GM23338 (cell line): Measurements from ENCODE around the gene HPS4. TPM values are rescaled to one million over a fixed set of nuclear protein-coding genes. Genes with fewer than 3 reads are reported as not detected.
A peak's percentile ranks its signal among the peaks of the same experiment; 100 is the strongest.

ENCODE experiments used
- ATAC-seq: fragments of 200-7000 bp; cut with Tn5 transposase; 3 replicates; pipeline ENCODE4 v1.9.1; 2020
- DNase-seq: peaks from one replicate; pipeline ENCODE4 v3.0.0-alpha.2; 2015; ENCODE audit warnings: low spot score
- H2AFZ ChIP-seq: fragments of 200-600 bp; sonication (generic); 2 replicates; pipeline ENCODE4 v1.8.0; 2016; ENCODE audit warnings: antibody characterized with exemption, mild to moderate bottlenecking, moderate library complexity
- H3F3A ChIP-seq: fragments of 200-600 bp; sonication (generic); replicated peaks from 2 replicates; pipeline ENCODE4 v1.8.0; 2017; ENCODE audit warnings: antibody characterized with exemption, mixed run types, low read depth
- H3K27ac ChIP-seq: fragments of 200-600 bp; sonication (generic); 2 replicates; pipeline ENCODE4 v1.6.1; 2016; ENCODE audit warnings: low read depth
- H3K27me3 ChIP-seq: fragments of 200-600 bp; sonication (generic); 2 replicates; pipeline ENCODE4 v1.8.0; 2016; ENCODE audit warnings: mild to moderate bottlenecking, mixed run types, moderate library complexity; ENCODE audit not compliant: insufficient read depth
- H3K36me3 ChIP-seq: fragments of 200-600 bp; sonication (generic); 2 replicates; pipeline ENCODE4 v1.8.0; 2016; ENCODE audit warnings: mild to moderate bottlenecking; ENCODE audit not compliant: insufficient read depth
- H3K4me1 ChIP-seq: fragments of 200-600 bp; sonication (generic); 2 replicates; pipeline ENCODE4 v1.8.0; 2016; ENCODE audit warnings: mild to moderate bottlenecking, moderate library complexity; ENCODE audit not compliant: insufficient read depth
- H3K4me2 ChIP-seq: fragments of 200-600 bp; sonication (generic); 2 replicates; pipeline ENCODE4 v1.7.1; 2017; ENCODE audit warnings: mixed run types
- H3K4me3 ChIP-seq: fragments of 200-600 bp; sonication (generic); 2 replicates; pipeline ENCODE4 v1.6.1; 2016; ENCODE audit warnings: mixed run types
- H3K79me2 ChIP-seq: fragments of 200-600 bp; sonication (generic); replicated peaks from 2 replicates; pipeline ENCODE4 v1.8.0; 2017; ENCODE audit warnings: mild to moderate bottlenecking; ENCODE audit not compliant: insufficient read depth
- H3K9me2 ChIP-seq: fragments of 200-600 bp; sonication (generic); 2 replicates; pipeline ENCODE4 v1.8.0; 2017; ENCODE audit not compliant: insufficient read depth
- H4K20me1 ChIP-seq: fragments of 200-600 bp; sonication (generic); replicated peaks from 2 replicates; pipeline ENCODE4 v1.8.0; 2017; ENCODE audit warnings: mild to moderate bottlenecking; ENCODE audit not compliant: insufficient read depth
- H3K27ac Mint-ChIP-seq: 2 replicates; pipeline ENCODE4 v1.8.0; 2020; ENCODE audit warnings: inconsistent platforms, mild to moderate bottlenecking, moderate library complexity, mixed read lengths
- H3K27me3 Mint-ChIP-seq: 3 replicates; pipeline ENCODE4 v1.8.0; 2022; ENCODE audit warnings: low read depth, mild to moderate bottlenecking, moderate library complexity, mixed read lengths, inconsistent platforms; ENCODE audit not compliant: insufficient read depth, poor library complexity
- H3K36me3 Mint-ChIP-seq: 3 replicates; pipeline ENCODE4 v1.8.0; 2021; ENCODE audit warnings: low read depth, mild to moderate bottlenecking, inconsistent platforms, moderate library complexity, mixed read lengths
- H3K4me1 Mint-ChIP-seq: 3 replicates; pipeline ENCODE4 v1.8.0; 2020; ENCODE audit warnings: mild to moderate bottlenecking, inconsistent platforms, mixed read lengths
- H3K4me3 Mint-ChIP-seq: 3 replicates; pipeline ENCODE4 v1.8.0; 2021; ENCODE audit warnings: moderate library complexity, mild to moderate bottlenecking, inconsistent platforms, mixed read lengths
- H3K9me3 Mint-ChIP-seq: 3 replicates; pipeline ENCODE4 v1.8.0; 2020; ENCODE audit warnings: moderate library complexity, mild to moderate bottlenecking, inconsistent platforms, mixed read lengths
- CREB1 ChIP-seq: fragments of 250-450 bp; sonication (Bioruptor Pico); IDR thresholded peaks from 2 replicates; pipeline ENCODE4 v1.5.0; 2020; ENCODE audit warnings: low read depth, mild to moderate bottlenecking, moderate library complexity
- CTCF ChIP-seq, 2 experiments: fragments of 200-600 bp in 1 of 2; sonication (generic) in 1 of 2; conservative IDR thresholded peaks; 2 replicates each; pipeline versions ENCODE4 v1.5.1 to v1.6.1; 2016 to 2017; ENCODE audit warnings: antibody characterized with exemption in 2 of 2, low read depth in 2 of 2, mild to moderate bottlenecking in 2 of 2, moderate library complexity in 1 of 2
- ETS1 ChIP-seq: IDR thresholded peaks from 2 replicates; pipeline ENCODE4 v1.6.1; 2016; ENCODE audit warnings: antibody characterized with exemption
- EZH2 ChIP-seq: fragments of 200-600 bp; sonication (generic); IDR thresholded peaks from one replicate; pipeline ENCODE4 v1.8.0; 2017; ENCODE audit warnings: antibody characterized with exemption, mild to moderate bottlenecking, low read depth; ENCODE audit not compliant: unreplicated experiment
- EZH2phosphoT487 ChIP-seq: fragments of 200-600 bp; sonication (generic); IDR thresholded peaks from one replicate; pipeline ENCODE4 v1.8.1; 2018; ENCODE audit warnings: antibody characterized with exemption; ENCODE audit not compliant: unreplicated experiment
- JUNB ChIP-seq: IDR thresholded peaks from one replicate; pipeline ENCODE4 v1.6.1; 2016; ENCODE audit warnings: antibody characterized with exemption; ENCODE audit not compliant: unreplicated experiment
- NANOG ChIP-seq: IDR thresholded peaks from 2 replicates; pipeline ENCODE4 v1.6.1; 2016; ENCODE audit warnings: antibody characterized with exemption, borderline replicate concordance
- REST ChIP-seq: IDR thresholded peaks from one replicate; pipeline ENCODE4 v1.6.1; 2018; ENCODE audit warnings: antibody characterized with exemption; ENCODE audit not compliant: unreplicated experiment
- STAT1 ChIP-seq: IDR thresholded peaks from one replicate; pipeline ENCODE4 v1.6.1; 2016; ENCODE audit warnings: antibody characterized with exemption; ENCODE audit not compliant: unreplicated experiment
- ZNF114 ChIP-seq: fragments of 250-450 bp; sonication (Bioruptor Pico); IDR thresholded peaks from 2 replicates; pipeline ENCODE4 v1.5.0; 2020; ENCODE audit warnings: mild to moderate bottlenecking, moderate library complexity
- ZNF331 ChIP-seq: fragments of 250-450 bp; sonication (Bioruptor Pico); IDR thresholded peaks from 2 replicates; pipeline ENCODE4 v1.5.0; 2020; ENCODE audit warnings: low read depth, mild to moderate bottlenecking, moderate library complexity
- polyA plus RNA-seq: library from polyadenylated mRNA; unstranded; fragments of >200 nt; fragmentation: Nextera tagmentation; extraction: Ambion mirVana; gene quantifications from 2 replicates; pipeline ENCODE4 v1.2.1, GENCODE V29; 2016
- total RNA-seq: library from RNA; depleted of rRNA; stranded (reverse); fragments of >200 nt; shearing (Covaris generic); gene quantifications from 2 replicates; pipeline ENCODE4 v1.2.3, GENCODE V29; 2014

The HPS4 gene
- total and polyA plus RNA-seq, 2 experiments from 2014 or later: 20.3 to 49.4 TPM

- Mint-ChIP-seq H3K4me3 (no peak overlapping the region), H3K9me3 (no peaks in the 10 kb centered on the region), H3K27ac (peak overlapping the region; percentile 40; the same call in 1 of the 2 replicates), H3K4me1 (peaks cover 6% of the 10 kb centered on the region; the same call in 2 of the 3 replicates), H3K36me3 (peaks cover 38% of the 10 kb centered on the region), H3K27me3 (peaks cover 1% of the 10 kb centered on the region)
- TF ChIP-seq NANOG: no peak
- Histone ChIP-seq H3K9me2 (no peaks in the 10 kb centered on the region), H3K36me3 (peaks cover 4% of the 10 kb centered on the region; the same call in 1 of the 2 replicates), H3F3A (peaks cover 11% of the 10 kb centered on the region; the same call in 1 of the 2 replicates), H3K27ac (no peak overlapping the region), H4K20me1 (no peaks in the 10 kb centered on the region; the same call in none of the 2 replicates), H2AFZ (no peak overlapping the region), H3K4me2 (no peak overlapping the region), H3K4me3 (no peak overlapping the region), H3K4me1 (no peaks in the 10 kb centered on the region), H3K27me3 (no peaks in the 10 kb centered on the region), H3K79me2 (peaks cover 15% of the 10 kb centered on the region; the same call in 1 of the 2 replicates)
- DNase-seq: no peak
- no peak for ATAC-seq
These were observed 25.8 kb downstream of the HPS4 start for GRCh38 chr22:26457661-26458272.

GRCh38 chr22:26453812-26454500 lies 29.6 kb downstream of the HPS4 start:
- Histone ChIP-seq H3K4me3 (no peak overlapping the region), H3K36me3 (no peaks in the 10 kb centered on the region; the same call in 1 of the 2 replicates), H4K20me1 (no peaks in the 10 kb centered on the region; the same call in none of the 2 replicates), H3K27me3 (no peaks in the 10 kb centered on the region), H3K27ac (no peak overlapping the region), H3K9me2 (no peaks in the 10 kb centered on the region), H3K79me2 (no peaks in the 10 kb centered on the region), H3K4me1 (no peaks in the 10 kb centered on the region), H2AFZ (no peak overlapping the region), H3F3A (no peaks in the 10 kb centered on the region), H3K4me2 (no peak overlapping the region)
- DNase-seq (no peak), ATAC-seq (no peak)
- H3K27me3 Mint-ChIP-seq: peaks cover 6% of the 10 kb centered on the region
- peaks cover 43% of the 10 kb centered on the region for H3K36me3 Mint-ChIP-seq
- no peaks in the 10 kb centered on the region for H3K9me3 Mint-ChIP-seq
- H3K4me1 Mint-ChIP-seq: no peaks in the 10 kb centered on the region
- no peak overlapping the region for H3K4me3 Mint-ChIP-seq
- no peak overlapping the region for H3K27ac Mint-ChIP-seq
- TF ChIP-seq ZNF114 (CRISPR knock-in tag) (no peak), ZNF331 (CRISPR knock-in tag) (no peak), REST (no peak), STAT1 (no peak), EZH2 (no peak), ETS1 (no peak), CTCF (conservative IDR thresholded peaks at IDR 0.05; ENCODE audit: low read depth in 2 of 2) (no peak), EZH2phosphoT487 (no peak), JUNB (no peak), CREB1 (CRISPR knock-in tag) (no peak)
